OCI-LY1 (cell line): ENCODE data around the gene FBXL3.

Source experiments
- H2AFZ ChIP-seq: fragments of 200-600 bp; sonication (generic), shearing (Covaris generic); 2 replicates; pipeline ENCODE4 v1.6.0; 2014; ENCODE audit warnings: antibody characterized with exemption, mild to moderate bottlenecking, low read length
- H3F3A ChIP-seq: fragments of 200-600 bp; sonication (generic), shearing (Covaris generic); 2 replicates; pipeline ENCODE4 v1.6.0; 2014; ENCODE audit warnings: mild to moderate bottlenecking, antibody characterized with exemption, low read length, moderate library complexity; ENCODE audit not compliant: insufficient read depth
- H3K27ac ChIP-seq: fragments of 200-600 bp; sonication (generic); 2 replicates; pipeline ENCODE4 v1.5.1; 2014; ENCODE audit warnings: low read length, mixed run types, mild to moderate bottlenecking, low read depth; ENCODE audit not compliant: poor library complexity, severe bottlenecking
- H3K27me3 ChIP-seq: fragments of 200-600 bp; sonication (generic); 2 replicates; pipeline ENCODE4 v1.6.0; 2014; ENCODE audit warnings: antibody characterized with exemption, mild to moderate bottlenecking, low read length, moderate library complexity; ENCODE audit not compliant: insufficient read depth
- H3K36me3 ChIP-seq: fragments of 200-600 bp; sonication (generic); 2 replicates; pipeline ENCODE4 v1.6.1; 2014; ENCODE audit warnings: mild to moderate bottlenecking, antibody characterized with exemption, low read length, moderate library complexity, mixed read lengths; ENCODE audit not compliant: insufficient read depth
- H3K4me1 ChIP-seq: fragments of 200-600 bp; sonication (generic); 2 replicates; pipeline ENCODE4 v1.5.1; 2014; ENCODE audit warnings: mild to moderate bottlenecking, low read length, moderate library complexity; ENCODE audit not compliant: insufficient read depth, severe bottlenecking
- H3K4me2 ChIP-seq: fragments of 200-600 bp; sonication (generic), shearing (Covaris generic); 2 replicates; pipeline ENCODE4 v1.6.1; 2014; ENCODE audit warnings: low read length
- H3K4me3 ChIP-seq: fragments of 200-600 bp; sonication (generic); 2 replicates; pipeline ENCODE4 v1.5.1; 2014; ENCODE audit warnings: low read length, low read depth, mild to moderate bottlenecking, mixed read lengths; ENCODE audit not compliant: poor library complexity, severe bottlenecking
- H3K79me2 ChIP-seq: fragments of 200-600 bp; shearing (Covaris generic); 2 replicates; pipeline ENCODE4 v1.6.1; 2016; ENCODE audit warnings: mixed run types, low read length, mixed read lengths; ENCODE audit not compliant: insufficient read depth
- H3K9ac ChIP-seq: fragments of 200-600 bp; sonication (generic), shearing (Covaris generic); 2 replicates; pipeline ENCODE4 v1.6.1; 2014; ENCODE audit warnings: mild to moderate bottlenecking, low read length, mixed read lengths
- H3K9me2 ChIP-seq: fragments of 200-600 bp; sonication (generic), shearing (Covaris generic); 2 replicates; pipeline ENCODE4 v1.6.1; 2014; ENCODE audit warnings: low read depth, mild to moderate bottlenecking, low read length, mixed read lengths
- H3K9me3 ChIP-seq: fragments of 200-600 bp; shearing (Covaris generic); 2 replicates; pipeline ENCODE4 v1.6.1; 2014; ENCODE audit warnings: low read length, mixed read lengths
- H4K20me1 ChIP-seq: fragments of 200-600 bp; sonication (generic), shearing (Covaris generic); 2 replicates; pipeline ENCODE4 v1.6.0; 2016; ENCODE audit warnings: mild to moderate bottlenecking, low read length; ENCODE audit not compliant: insufficient read depth
- EZH2 ChIP-seq: fragments of 200-600 bp; sonication (generic), shearing (Covaris generic); IDR thresholded peaks from 2 replicates; pipeline ENCODE4 v1.8.0; 2017; ENCODE audit warnings: borderline replicate concordance, mixed run types, mild to moderate bottlenecking, antibody characterized with exemption, low read length, moderate library complexity, mixed read lengths
- TF ChIP-seq, protein P1 (sequence below): fragments of 200-600 bp; sonication (generic), shearing (Covaris generic); IDR thresholded peaks from 2 replicates; pipeline ENCODE4 v1.5.1; 2017; ENCODE audit warnings: mild to moderate bottlenecking, antibody characterized with exemption, low read length, moderate library complexity, mixed read lengths

Gene FBXL3

GRCh38 chr13:76958841-76959432, 68.0 kb downstream of the FBXL3 start:
- no peak overlapping the region for H3K27ac ChIP-seq
- no peaks in the 10 kb centered on the region for H3K36me3 ChIP-seq
- H3K9me2 ChIP-seq = no peaks in the 10 kb centered on the region; the same call in 1 of the 2 replicates
- peaks cover 24% of the 10 kb centered on the region; the same call in 1 of the 2 replicates for H3K9me3 ChIP-seq
- no peak for TF ChIP-seq EZH2
- TF ChIP-seq, protein P1, sequence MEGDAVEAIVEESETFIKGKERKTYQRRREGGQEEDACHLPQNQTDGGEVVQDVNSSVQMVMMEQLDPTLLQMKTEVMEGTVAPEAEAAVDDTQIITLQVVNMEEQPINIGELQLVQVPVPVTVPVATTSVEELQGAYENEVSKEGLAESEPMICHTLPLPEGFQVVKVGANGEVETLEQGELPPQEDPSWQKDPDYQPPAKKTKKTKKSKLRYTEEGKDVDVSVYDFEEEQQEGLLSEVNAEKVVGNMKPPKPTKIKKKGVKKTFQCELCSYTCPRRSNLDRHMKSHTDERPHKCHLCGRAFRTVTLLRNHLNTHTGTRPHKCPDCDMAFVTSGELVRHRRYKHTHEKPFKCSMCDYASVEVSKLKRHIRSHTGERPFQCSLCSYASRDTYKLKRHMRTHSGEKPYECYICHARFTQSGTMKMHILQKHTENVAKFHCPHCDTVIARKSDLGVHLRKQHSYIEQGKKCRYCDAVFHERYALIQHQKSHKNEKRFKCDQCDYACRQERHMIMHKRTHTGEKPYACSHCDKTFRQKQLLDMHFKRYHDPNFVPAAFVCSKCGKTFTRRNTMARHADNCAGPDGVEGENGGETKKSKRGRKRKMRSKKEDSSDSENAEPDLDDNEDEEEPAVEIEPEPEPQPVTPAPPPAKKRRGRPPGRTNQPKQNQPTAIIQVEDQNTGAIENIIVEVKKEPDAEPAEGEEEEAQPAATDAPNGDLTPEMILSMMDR = no peak
- H3K4me3 ChIP-seq = no peak overlapping the region
- no peaks in the 10 kb centered on the region for H3K79me2 ChIP-seq
- no peaks in the 10 kb centered on the region for H3K27me3 ChIP-seq
- H3K4me1 ChIP-seq = no peaks in the 10 kb centered on the region
- no peak overlapping the region for H2AFZ ChIP-seq
- H3F3A ChIP-seq = no peaks in the 10 kb centered on the region
- no peaks in the 10 kb centered on the region for H4K20me1 ChIP-seq
- H3K4me2 ChIP-seq = no peak overlapping the region
- H3K9ac ChIP-seq = no peak overlapping the region

- Histone ChIP-seq H3K36me3 (no peaks in the 10 kb centered on the region), H3K4me3 (no peak overlapping the region), H3K27me3 (no peaks in the 10 kb centered on the region), H3K4me2 (no peak overlapping the region), H3K9me3 (peaks cover 18% of the 10 kb centered on the region; the same call in 1 of the 2 replicates), H3K9ac (no peak overlapping the region), H4K20me1 (no peaks in the 10 kb centered on the region), H3K4me1 (no peaks in the 10 kb centered on the region), H3K27ac (no peak overlapping the region), H3F3A (no peaks in the 10 kb centered on the region), H2AFZ (no peak overlapping the region), H3K79me2 (no peaks in the 10 kb centered on the region), H3K9me2 (no peaks in the 10 kb centered on the region)
- TF ChIP-seq, protein P1 = no peak
- TF ChIP-seq EZH2 = no peak
These were observed 71.3 kb downstream of the FBXL3 start for GRCh38 chr13:76955661-76956060.
